K562 (cell line): ENCODE data around the gene PLEKHG1. TPM values are rescaled to one million over a fixed set of nuclear protein-coding genes. Genes with fewer than 3 reads are reported as not detected.
A peak's percentile ranks its signal among the peaks of the same experiment; 100 is the strongest.

ENCODE experiments used
- FOSL1 ChIP-seq: fragments of 200-800 bp; sonication (Bioruptor generic); conservative IDR thresholded peaks from 2 replicates; pipeline ENCODE4 v1.6.1; 2016; ENCODE audit warnings: missing genetic modification characterization, missing compliant biosample characterization
- HMG20B ChIP-seq: fragments of 250-450 bp; sonication (Bioruptor Pico); IDR thresholded peaks from 2 replicates; pipeline ENCODE4 v1.5.0; 2021; ENCODE audit warnings: mild to moderate bottlenecking
- MYNN ChIP-seq, 2 experiments: sonication (generic); formaldehyde crosslinking in 1 of 2; IDR thresholded peaks; 2 replicates each; pipeline versions ENCODE4 v1.5.0 to v1.6.1; 2016 to 2020; ENCODE audit warnings: antibody characterized with exemption in 1 of 2, missing genetic modification reagents in 1 of 2
- NR2C2 ChIP-seq, 2 experiments: fragments of 200-800 bp in 1 of 2; sonication (Bioruptor generic) in 1 of 2; sonication (generic) in 1 of 2; formaldehyde crosslinking in 1 of 2; IDR thresholded peaks; 2 replicates each; pipeline versions ENCODE4 v1.6.1 to v1.8.0; 2016 to 2022; ENCODE audit warnings: mild to moderate bottlenecking in 1 of 2, missing compliant biosample characterization in 1 of 2, missing genetic modification characterization in 1 of 2, missing genetic modification reagents in 1 of 2
- POLR2A ChIP-seq: fragments of 450-650 bp; conservative IDR thresholded peaks from 2 replicates; pipeline ENCODE4 v1.6.1; 2016
- POLR3A ChIP-seq: IDR thresholded peaks from 2 replicates; pipeline ENCODE4 v1.6.1; 2011; ENCODE audit warnings: borderline replicate concordance, mild to moderate bottlenecking, moderate library complexity; ENCODE audit not compliant: insufficient read length, insufficient read depth; ENCODE audit errors: extremely low read depth
- TBL1XR1 ChIP-seq, 2 experiments: IDR thresholded peaks; 2 replicates each; pipeline ENCODE4 v1.6.1; 2012; ENCODE audit warnings: improper control_type of control experiment in 2 of 2, low read length in 2 of 2, mild to moderate bottlenecking in 1 of 2
- ZNF140 ChIP-seq: fragments of 250-450 bp; sonication (Bioruptor Pico); IDR thresholded peaks from 2 replicates; pipeline ENCODE4 v1.8.0; 2021; ENCODE audit warnings: moderate library complexity, mild to moderate bottlenecking, inconsistent platforms
- polyA plus RNA-seq, 8 experiments: library from polyadenylated mRNA; depleted of rRNA in 4 of 8; stranded (reverse) in 5 of 8; unstranded in 3 of 8; fragments of >200 nt; fragmentation: Nextera tagmentation in 2 of 8; fragmentation: Illumina TruSeq in 1 of 8; extraction: Ambion mirVana in 2 of 8; extraction: Trizol in 1 of 8; gene quantifications; 2 replicates each; pipeline versions ENCODE4 v1.2.1 to v1.2.3, GENCODE V29; 2011 to 2014; ENCODE audit warnings: inconsistent platforms in 1 of 8, missing spikeins in 1 of 8
- total RNA-seq, 7 experiments: library from RNA; depleted of rRNA in 6 of 7; stranded (reverse); fragments of >200 nt in 6 of 7; fragmentation: Illumina TruSeq in 2 of 7; extraction: Trizol in 2 of 7; gene quantifications; 2 replicates each; pipeline versions ENCODE4 v1.2.1 to v1.2.3, GENCODE V29; 2011 to 2021; ENCODE audit warnings: low replicate concordance in 1 of 7
- TF ChIP-seq, protein P1 (sequence below): fragments of 450-650 bp; formaldehyde crosslinking; conservative IDR thresholded peaks from 2 replicates; pipeline ENCODE4 v1.4.0; 2022; ENCODE audit warnings: mild to moderate bottlenecking, missing genetic modification characterization
- TF ChIP-seq, protein P2 (sequence below): fragments of 250-450 bp; sonication (Bioruptor Pico); IDR thresholded peaks from 2 replicates; pipeline ENCODE4 v1.4.0; 2020; ENCODE audit warnings: mild to moderate bottlenecking, moderate library complexity, borderline replicate concordance

The PLEKHG1 gene
- total and polyA plus RNA-seq, 9 of the 15 experiments (the other 6 are each of a cell fraction or from before 2014, with no cell fraction given) = 0.03 to 0.16 (median 0.03) TPM; not detected in 6

DNA sequence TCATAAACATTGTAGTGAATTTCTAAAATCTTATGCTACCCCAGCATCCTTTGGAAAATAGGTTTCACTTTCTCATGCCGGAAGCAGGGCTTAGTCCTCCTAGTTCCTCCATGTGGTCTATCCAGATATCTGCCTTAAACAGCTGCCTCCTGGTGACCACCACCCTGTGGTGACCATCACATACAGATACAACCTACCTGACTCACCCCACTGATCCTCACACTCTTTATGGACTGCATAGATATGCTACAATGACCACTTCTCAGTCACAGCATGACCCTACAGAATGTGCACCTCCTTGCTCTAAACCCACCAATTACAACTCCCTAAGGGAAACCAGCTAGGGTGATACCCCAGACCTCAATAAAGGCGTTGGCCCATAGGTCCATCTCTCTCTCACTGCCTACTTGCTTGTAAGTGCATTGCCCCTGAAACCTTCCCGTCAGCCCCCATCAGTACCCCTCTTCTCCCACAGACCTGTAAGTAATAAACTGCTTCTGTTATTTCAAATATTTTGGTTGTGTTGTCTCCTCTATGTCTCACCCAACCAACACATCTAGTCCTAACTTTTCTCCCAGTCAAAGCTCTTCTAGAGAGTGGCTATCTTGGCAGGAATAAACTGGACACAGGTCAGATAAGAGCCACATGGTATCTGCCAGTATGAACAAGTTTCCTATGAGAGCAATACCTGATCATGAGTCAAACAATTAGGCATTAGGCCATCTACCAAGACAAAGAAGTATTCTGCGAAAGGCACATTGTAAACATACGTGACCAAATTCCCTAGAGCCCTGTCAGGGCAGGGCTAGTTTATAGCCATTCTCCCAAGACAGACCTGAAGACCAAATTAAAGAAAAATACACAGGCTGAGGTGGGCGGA is 39.4 kb upstream of the PLEKHG1 start (continued):
- TF ChIP-seq, protein P1, sequence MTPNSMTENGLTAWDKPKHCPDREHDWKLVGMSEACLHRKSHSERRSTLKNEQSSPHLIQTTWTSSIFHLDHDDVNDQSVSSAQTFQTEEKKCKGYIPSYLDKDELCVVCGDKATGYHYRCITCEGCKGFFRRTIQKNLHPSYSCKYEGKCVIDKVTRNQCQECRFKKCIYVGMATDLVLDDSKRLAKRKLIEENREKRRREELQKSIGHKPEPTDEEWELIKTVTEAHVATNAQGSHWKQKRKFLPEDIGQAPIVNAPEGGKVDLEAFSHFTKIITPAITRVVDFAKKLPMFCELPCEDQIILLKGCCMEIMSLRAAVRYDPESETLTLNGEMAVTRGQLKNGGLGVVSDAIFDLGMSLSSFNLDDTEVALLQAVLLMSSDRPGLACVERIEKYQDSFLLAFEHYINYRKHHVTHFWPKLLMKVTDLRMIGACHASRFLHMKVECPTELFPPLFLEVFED = no peak; the same call in 1 of the 2 replicates
- TF ChIP-seq TBL1XR1 (IDR thresholded peaks at IDR 0.05; ENCODE audit: low read length in 2 of 2) = no peak
- TF ChIP-seq, protein P2, sequence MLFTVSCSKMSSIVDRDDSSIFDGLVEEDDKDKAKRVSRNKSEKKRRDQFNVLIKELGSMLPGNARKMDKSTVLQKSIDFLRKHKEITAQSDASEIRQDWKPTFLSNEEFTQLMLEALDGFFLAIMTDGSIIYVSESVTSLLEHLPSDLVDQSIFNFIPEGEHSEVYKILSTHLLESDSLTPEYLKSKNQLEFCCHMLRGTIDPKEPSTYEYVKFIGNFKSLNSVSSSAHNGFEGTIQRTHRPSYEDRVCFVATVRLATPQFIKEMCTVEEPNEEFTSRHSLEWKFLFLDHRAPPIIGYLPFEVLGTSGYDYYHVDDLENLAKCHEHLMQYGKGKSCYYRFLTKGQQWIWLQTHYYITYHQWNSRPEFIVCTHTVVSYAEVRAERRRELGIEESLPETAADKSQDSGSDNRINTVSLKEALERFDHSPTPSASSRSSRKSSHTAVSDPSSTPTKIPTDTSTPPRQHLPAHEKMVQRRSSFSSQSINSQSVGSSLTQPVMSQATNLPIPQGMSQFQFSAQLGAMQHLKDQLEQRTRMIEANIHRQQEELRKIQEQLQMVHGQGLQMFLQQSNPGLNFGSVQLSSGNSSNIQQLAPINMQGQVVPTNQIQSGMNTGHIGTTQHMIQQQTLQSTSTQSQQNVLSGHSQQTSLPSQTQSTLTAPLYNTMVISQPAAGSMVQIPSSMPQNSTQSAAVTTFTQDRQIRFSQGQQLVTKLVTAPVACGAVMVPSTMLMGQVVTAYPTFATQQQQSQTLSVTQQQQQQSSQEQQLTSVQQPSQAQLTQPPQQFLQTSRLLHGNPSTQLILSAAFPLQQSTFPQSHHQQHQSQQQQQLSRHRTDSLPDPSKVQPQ = no peak
- no peak for TF ChIP-seq POLR3A
- no peak for TF ChIP-seq NR2C2 (CRISPR knock-in tag; IDR thresholded peaks at IDR 0.05)
- no peak for TF ChIP-seq NR2C2 (tag; IDR thresholded peaks at IDR 0.05)
- no peak for TF ChIP-seq ZNF140
- TF ChIP-seq POLR2A = no peak
- TF ChIP-seq MYNN (IDR thresholded peaks at IDR 0.05) = 0 out of 2 replicates have a peak, but pooled peaks have one; percentile 57
- TF ChIP-seq MYNN (CRISPR knock-in tag; IDR thresholded peaks at IDR 0.05) = no peak
- TF ChIP-seq FOSL1 (tag) = peak; percentile 98
- TF ChIP-seq HMG20B = no peak
